K562 (cell line): ENCODE measurements around the gene AQP5.

Source experiments
- BACH1 ChIP-seq: fragments of 200-800 bp; sonication (Bioruptor generic); IDR thresholded peaks from 2 replicates; pipeline ENCODE4 v1.6.1; 2016; ENCODE audit warnings: missing genetic modification characterization, missing compliant biosample characterization
- CBX8 ChIP-seq: fragments of 200-600 bp; sonication (generic); IDR thresholded peaks from 2 replicates; pipeline ENCODE4 v1.6.1; 2012; ENCODE audit warnings: borderline replicate concordance, mixed run types, low read depth, mild to moderate bottlenecking, moderate library complexity, mixed read lengths, low read length, control low read depth, inconsistent platforms; ENCODE audit not compliant: poor library complexity, severe bottlenecking; ENCODE audit errors: extremely low read depth
- CREB1 ChIP-seq, 2 experiments: sonication (generic) in 1 of 2; formaldehyde crosslinking in 1 of 2; IDR thresholded peaks; 2 replicates each; pipeline versions ENCODE4 v1.6.1 to v1.8.0; 2012 to 2022; ENCODE audit warnings: inconsistent platforms in 1 of 2, mild to moderate bottlenecking in 1 of 2, missing genetic modification reagents in 1 of 2, moderate library complexity in 1 of 2
- CTCF ChIP-seq, 3 experiments: IDR thresholded peaks in 2 of 3; conservative IDR thresholded peaks in 1 of 3; 2 replicates each; pipeline ENCODE4 v1.5.1; 2011 to 2012; ENCODE audit warnings: low read length in 3 of 3, mild to moderate bottlenecking in 3 of 3, control low read depth in 2 of 3, improper control_type of control experiment in 1 of 3, inconsistent platforms in 1 of 3, low read depth in 1 of 3, mixed read lengths in 1 of 3, moderate library complexity in 1 of 3; ENCODE audit not compliant: insufficient read depth in 2 of 3
- EZH2 ChIP-seq: IDR thresholded peaks from 2 replicates; pipeline ENCODE4 v1.6.1; 2012; ENCODE audit warnings: low read depth, mild to moderate bottlenecking, inconsistent platforms, low read length, borderline replicate concordance
- HNRNPLL ChIP-seq: fragments of 200-400 bp; formaldehyde crosslinking; IDR thresholded peaks from 2 replicates; pipeline ENCODE4 v1.6.1; 2017; ENCODE audit warnings: low read length, low read depth, mild to moderate bottlenecking; ENCODE audit not compliant: poor library complexity, severe bottlenecking
- KAT7 ChIP-seq: sonication (generic); formaldehyde crosslinking; IDR thresholded peaks from 2 replicates; pipeline ENCODE4 v1.8.0; 2022; ENCODE audit warnings: missing genetic modification reagents, mild to moderate bottlenecking, borderline replicate concordance
- MCM5 ChIP-seq: fragments of 450-650 bp; IDR thresholded peaks from 2 replicates; pipeline ENCODE4 v1.6.1; 2016; ENCODE audit warnings: low read depth
- POLR2A ChIP-seq: fragments of 450-650 bp; conservative IDR thresholded peaks from 2 replicates; pipeline ENCODE4 v1.6.1; 2016
- POLR2AphosphoS5 ChIP-seq: IDR thresholded peaks from 2 replicates; pipeline ENCODE4 v1.6.1; 2011; ENCODE audit warnings: mild to moderate bottlenecking, low read depth, low read length, moderate library complexity; ENCODE audit not compliant: control insufficient read depth, insufficient read depth
- RBBP5 ChIP-seq: fragments of 200-600 bp; sonication (generic); IDR thresholded peaks from 2 replicates; pipeline ENCODE4 v1.6.1; 2012; ENCODE audit warnings: borderline replicate concordance, mild to moderate bottlenecking, low read length, control low read depth, inconsistent platforms; ENCODE audit not compliant: insufficient read depth, poor library complexity, severe bottlenecking
- ZNF274 ChIP-seq: IDR thresholded peaks from 2 replicates; pipeline ENCODE4 v1.6.1; 2011; ENCODE audit warnings: low read depth, mild to moderate bottlenecking, low read length, moderate library complexity, borderline replicate concordance

- no peak for TF ChIP-seq CTCF (IDR thresholded peaks at IDR 0.05 in 2 of 3, conservative IDR thresholded peaks at IDR 0.05 in 1 of 3; ENCODE audit: insufficient read depth in 2 of 3, low read depth in 1 of 3, low read length in 3 of 3)
- no peak for TF ChIP-seq BACH1 (tag)
- TF ChIP-seq POLR2A = no peak
- TF ChIP-seq MCM5 = no peak
- TF ChIP-seq CREB1 (IDR thresholded peaks at IDR 0.05) = no peak
- TF ChIP-seq CREB1 (CRISPR knock-in tag; IDR thresholded peaks at IDR 0.05) = no peak
- TF ChIP-seq CBX8 = no peak
- TF ChIP-seq ZNF274 = no peak
- no peak for TF ChIP-seq RBBP5
- no peak for TF ChIP-seq EZH2
- no peak for TF ChIP-seq HNRNPLL
- no peak for TF ChIP-seq POLR2AphosphoS5
- TF ChIP-seq KAT7 (CRISPR knock-in tag) = no peak
Measured at GRCh38 chr12:49972129-49972528, 10.5 kb downstream of the AQP5 start.
